Measurements from ENCODE around the gene CLDN22. TPM values are rescaled to one million over a fixed set of nuclear protein-coding genes. Genes with fewer than 3 reads are reported as not detected.

CLDN22 gene
- total and polyA plus RNA-seq, 2 of the 8 experiments (the other 6 are each of a cell fraction or from before 2014, with no cell fraction given) = not detected

DNA sequence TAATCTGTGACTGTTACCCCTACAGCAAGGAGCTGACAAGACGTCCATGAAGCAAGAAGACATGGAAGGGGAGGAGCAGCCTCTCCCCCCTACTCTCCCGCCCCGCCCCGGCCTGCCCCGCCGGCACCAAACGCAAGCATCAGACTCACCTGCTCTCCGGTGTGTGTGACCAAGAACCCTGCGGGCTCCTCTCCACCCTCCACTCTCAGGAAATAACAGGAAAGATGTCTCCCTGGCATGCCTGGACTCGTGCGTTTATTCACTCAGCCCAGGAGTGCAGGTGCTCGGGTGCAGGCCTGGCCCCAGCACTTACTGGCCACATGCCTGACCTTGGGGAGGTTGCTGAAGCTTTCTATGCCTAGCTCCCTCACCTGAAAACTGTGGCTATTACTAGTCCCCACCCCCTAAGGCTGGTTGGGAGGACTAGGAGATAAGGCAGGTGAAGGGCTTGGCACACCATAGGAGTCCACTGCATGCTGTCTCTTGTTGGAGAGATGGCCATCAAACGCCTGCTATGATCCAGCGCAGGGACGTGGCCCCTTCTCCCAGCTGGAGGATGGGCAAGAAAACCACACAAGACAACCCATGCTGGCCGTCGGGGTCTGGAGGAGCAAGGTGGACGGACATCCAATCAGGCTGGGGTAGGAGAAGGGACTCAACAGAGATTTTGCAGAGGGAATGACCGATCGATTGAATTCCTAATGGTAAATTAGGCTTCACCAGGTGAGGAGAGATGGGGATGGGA is 37.0 kb upstream of the CLDN22 start:
- H3K4me3 ChIP-seq (ENCODE audit: extremely low read depth in 1 of 4, insufficient read depth in 2 of 4, low read depth in 3 of 4, low read length in 4 of 4) = no peak overlapping the region
- H3K4me2 ChIP-seq (ENCODE audit: insufficient read depth in 1 of 2, low read depth in 2 of 2, low read length in 2 of 2) = no peak overlapping the region
- H3K4me1 ChIP-seq (replicated peaks in 1 of 4; ENCODE audit: control insufficient read depth in 3 of 4, insufficient read depth in 4 of 4, low read length in 3 of 4) = peaks cover 0 to 3% (median 1%) of the 10 kb centered on the region in 4 experiments; a peak in 3 of 7 replicates
- no peaks in the 10 kb centered on the region for H3K23me2 ChIP-seq (ENCODE audit: low read depth, low read length)
- no peak for FAIRE-seq
- H4K20me1 ChIP-seq (replicated peaks in 1 of 2; ENCODE audit: control insufficient read depth in 1 of 2, insufficient read depth in 2 of 2, low read length in 2 of 2) = no peaks in the 10 kb centered on the region
- H2AFZ ChIP-seq (ENCODE audit: low read length) = no peak overlapping the region
- no peaks in the 10 kb centered on the region for H3K9me3 ChIP-seq (ENCODE audit: insufficient read depth in 2 of 2, low read depth in 1 of 2, low read length in 1 of 2)
- H3K27ac ChIP-seq (ENCODE audit: low read depth, low read length) = no peak overlapping the region
- H2BK15ac ChIP-seq (ENCODE audit: low read length) = no peak overlapping the region
- H3K4ac ChIP-seq (replicated peaks; ENCODE audit: insufficient read length, low read depth, low read length) = no peak overlapping the region
- H4K8ac ChIP-seq (ENCODE audit: extremely low read depth, insufficient read depth, low read length) = no peak overlapping the region
- TF ChIP-seq CREB1 (IDR thresholded peaks at IDR 0.05) (no peak), HDAC2 (IDR thresholded peaks at IDR 0.05; ENCODE audit: borderline replicate concordance in 1 of 2, low read depth in 2 of 2, low read length in 2 of 2) (no peak), PHF8 (conservative IDR thresholded peaks at IDR 0.05; ENCODE audit: low read depth, low read length) (no peak), RAD21 (IDR thresholded peaks at IDR 0.05 in 1 of 2, conservative IDR thresholded peaks at IDR 0.05 in 1 of 2; ENCODE audit: low read depth in 2 of 2, low read length in 2 of 2) (no peak), TAF1 (IDR thresholded peaks at IDR 0.05; ENCODE audit: low read depth, low read length) (no peak), JUN (IDR thresholded peaks at IDR 0.05; ENCODE audit: low read depth, low read length) (no peak), SRF (IDR thresholded peaks at IDR 0.05; ENCODE audit: low read depth, low read length) (no peak), JUND (IDR thresholded peaks at IDR 0.05; ENCODE audit: low read length) (no peak), YY1 (IDR thresholded peaks at IDR 0.05; ENCODE audit: low read depth, low read length) (no peak), CHD2 (IDR thresholded peaks at IDR 0.05; ENCODE audit: low read length) (no peak)
- H3K79me1 ChIP-seq (ENCODE audit: low read depth, low read length) = no peaks in the 10 kb centered on the region
- H3K18ac ChIP-seq (ENCODE audit: extremely low read depth, low read length) = no peak overlapping the region
- no peak overlapping the region for H4K5ac ChIP-seq (ENCODE audit: insufficient read length, low read depth, low read length)
- no peak overlapping the region for H2BK120ac ChIP-seq (replicated peaks; ENCODE audit: low read depth, low read length)
- no peak overlapping the region for H3K23ac ChIP-seq (ENCODE audit: insufficient read length)
- H3K27me3 ChIP-seq (replicated peaks in 1 of 4; ENCODE audit: control insufficient read depth in 3 of 4, extremely low read depth in 1 of 4, insufficient read depth in 3 of 4, low read length in 3 of 4) = no peaks in the 10 kb centered on the region
- H3K56ac ChIP-seq (replicated peaks; ENCODE audit: insufficient read length, low read depth, low read length) = no peak overlapping the region
- no peak for DNase-seq (ENCODE audit: low read depth in 1 of 2, low spot score in 2 of 2)
- H2BK20ac ChIP-seq (ENCODE audit: low read length) = no peak overlapping the region
- H3K9ac ChIP-seq (replicated peaks in 1 of 4; ENCODE audit: extremely low read depth in 1 of 4, low read depth in 3 of 4, low read length in 3 of 4) = no peak overlapping the region
- 93% methylated on average over 18 of the region's 20 CpGs; no CpG with 5 or more reads in 1 of the 2 experiments for WGBS, 2 experiments (ENCODE audit: extremely low coverage in 1 of 2, insufficient coverage in 1 of 2, insufficient read length in 1 of 2, insufficient replicate concordance in 2 of 2, low coverage in 1 of 2, low lambda C conversion rate in 2 of 2, missing lambda C conversion rate in 1 of 2)
- POLR2A ChIA-PET (ENCODE audit: partially characterized antibody) = no interaction called here
- CTCF ChIA-PET (ENCODE audit: partially characterized antibody) = interaction anchor here (2.4 kb wide), 1 partner anchor 50 kb away, joined by 7 read pairs; no protein-coding TSS in a partner anchor
- no peak overlapping the region for H4K91ac ChIP-seq (replicated peaks; ENCODE audit: insufficient read length, low read length)
- H2BK5ac ChIP-seq (ENCODE audit: low read depth, low read length) = no peak overlapping the region
- no peaks in the 10 kb centered on the region for H3K36me3 ChIP-seq (ENCODE audit: control insufficient read depth in 2 of 4, insufficient read depth in 4 of 4, low read length in 3 of 4)
- H3K14ac ChIP-seq (ENCODE audit: insufficient read length) = no peak overlapping the region
- H2BK12ac ChIP-seq (ENCODE audit: low read depth, low read length) = no peak overlapping the region
- no peak overlapping the region for H2AK5ac ChIP-seq (ENCODE audit: low read depth, low read length)
- H3K79me2 ChIP-seq (ENCODE audit: control insufficient read depth in 1 of 2, insufficient read depth in 2 of 2, low read length in 2 of 2) = no peaks in the 10 kb centered on the region

All from H1 (cell line).